GM18909 (cell line): ENCODE measurements around the gene B4GAT1.
A peak's percentile ranks its signal among the peaks of the same experiment; 100 is the strongest.
"Not testable (repeated sequence)": the region's sequence is repeated elsewhere in the genome, so short reads cannot be mapped to it uniquely, and the experiment has no call there.

Source experiments
- ATAC-seq: cut with Tn5 transposase; IDR thresholded peaks from one replicate; pipeline ENCODE4 v1.9.1; 2021; ENCODE audit warnings: mild to moderate bottlenecking; ENCODE audit not compliant: unreplicated experiment, poor library complexity

Gene B4GAT1

DNA sequence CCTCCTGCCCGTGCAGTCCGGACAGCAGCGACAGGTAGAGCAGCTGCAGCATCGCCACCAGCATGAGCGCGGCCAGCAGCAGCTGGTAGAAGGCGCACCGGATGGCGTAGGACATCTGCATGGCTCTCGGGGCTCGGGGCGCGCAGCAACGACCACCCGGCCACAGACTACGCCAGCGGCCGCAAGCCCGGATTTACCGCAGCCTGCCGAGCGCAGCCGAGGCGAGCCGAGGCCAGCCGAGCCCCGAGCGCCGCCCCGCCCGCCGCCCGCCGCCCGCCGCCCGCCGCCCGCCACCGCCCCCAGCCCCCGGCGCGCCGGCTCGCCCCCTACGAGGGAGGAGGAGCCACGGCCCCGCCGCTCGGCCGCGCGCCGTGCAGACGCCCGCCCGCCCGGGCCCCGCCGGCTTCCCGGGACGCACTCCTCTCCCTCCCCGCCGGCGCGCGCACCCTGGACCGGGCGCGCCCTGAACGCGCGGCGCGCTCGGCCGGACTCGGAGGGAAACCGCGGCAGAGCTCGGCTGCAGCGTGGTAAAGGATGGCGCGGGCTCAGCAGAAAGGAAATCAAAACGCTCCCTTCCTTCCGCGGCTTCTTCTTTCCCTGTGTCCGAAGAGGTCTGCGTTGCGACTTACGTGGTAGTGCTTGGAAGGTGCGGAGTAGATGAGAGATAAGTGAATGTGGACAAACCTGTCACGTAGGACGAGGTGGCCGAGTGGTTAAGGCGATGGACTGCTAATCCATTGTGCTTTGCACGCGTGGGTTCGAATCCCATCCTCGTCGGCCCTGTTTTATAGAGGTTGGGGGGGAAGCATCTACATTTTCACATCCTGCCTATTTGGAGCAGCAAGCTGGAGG, at the start of gene B4GAT1:
Gene B4GAT1 (minus strand): TSS at position 205 of the 852 bp plus-strand sequence. CDS start 84 bp downstream, at position 121.
- ATAC-seq: peak; percentile 49

DNA sequence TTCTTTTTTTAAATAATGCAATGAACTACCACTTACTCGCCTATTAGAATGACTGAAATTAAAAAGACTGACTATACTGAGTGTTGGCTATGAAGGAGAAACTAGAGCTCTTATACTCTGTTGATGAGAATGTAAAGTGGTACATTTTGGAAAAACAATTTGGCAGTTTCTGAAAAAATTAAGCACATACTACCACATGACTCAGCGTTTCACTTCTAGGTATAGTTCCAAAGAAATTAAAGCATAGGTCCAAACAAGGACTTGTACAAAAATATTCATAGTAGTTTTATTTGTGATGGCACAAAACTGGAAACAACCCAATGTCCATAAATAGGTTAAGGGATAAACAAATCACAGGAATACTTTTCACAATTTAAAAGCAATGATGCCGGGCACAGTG, 46.5 kb upstream of the B4GAT1 start:
- no peak for ATAC-seq

DNA sequence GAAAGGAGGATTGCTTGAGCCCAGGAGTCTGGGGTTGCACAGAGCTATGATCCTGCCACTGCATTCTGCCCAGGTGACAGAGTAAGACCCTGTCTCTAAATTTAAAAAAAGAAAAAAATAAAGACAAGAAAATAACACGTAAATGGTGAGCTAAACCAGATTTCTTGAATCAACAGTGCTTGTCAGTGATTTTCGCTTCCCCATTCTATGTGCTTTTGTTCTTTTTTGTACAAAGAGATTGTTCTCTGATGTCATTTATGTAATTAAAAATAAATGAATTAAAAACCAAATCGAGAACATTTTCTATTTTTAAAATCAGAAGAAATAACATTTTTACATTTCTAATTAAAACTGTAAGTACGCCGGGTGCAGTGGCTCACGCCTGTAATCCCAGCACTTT, 43.9 kb upstream of the B4GAT1 start:
- ATAC-seq: no peak

DNA sequence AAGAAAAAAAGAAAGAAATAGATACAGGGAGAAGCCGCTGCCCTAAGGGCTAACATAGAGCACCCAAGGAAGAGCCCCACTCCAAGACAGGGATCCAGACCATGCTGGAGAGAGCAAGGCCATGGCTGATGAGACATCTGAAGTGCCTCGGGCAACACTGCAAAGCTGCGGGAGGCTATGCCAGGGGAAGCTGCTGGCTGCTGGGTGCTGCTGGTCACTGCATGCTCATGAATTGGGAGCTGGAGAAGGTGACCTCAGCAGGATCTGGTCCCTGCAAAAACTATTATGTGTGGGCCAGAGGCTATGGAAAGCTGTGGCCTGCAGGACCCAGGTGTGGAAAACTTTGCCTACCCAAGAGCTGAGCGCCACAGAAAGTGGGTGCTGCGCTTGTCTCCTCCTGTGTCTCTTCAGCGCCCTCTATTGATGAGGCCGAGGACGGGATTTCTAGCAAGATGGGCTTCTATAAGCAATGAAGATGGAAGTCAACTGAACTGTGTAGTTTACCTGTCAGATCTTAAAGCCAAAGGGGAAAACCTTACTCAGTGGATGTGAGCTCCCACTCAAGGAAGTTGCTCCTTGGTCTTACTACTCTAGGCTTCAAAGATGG, 41.5 kb upstream of the B4GAT1 start:
- ATAC-seq: no peak

DNA sequence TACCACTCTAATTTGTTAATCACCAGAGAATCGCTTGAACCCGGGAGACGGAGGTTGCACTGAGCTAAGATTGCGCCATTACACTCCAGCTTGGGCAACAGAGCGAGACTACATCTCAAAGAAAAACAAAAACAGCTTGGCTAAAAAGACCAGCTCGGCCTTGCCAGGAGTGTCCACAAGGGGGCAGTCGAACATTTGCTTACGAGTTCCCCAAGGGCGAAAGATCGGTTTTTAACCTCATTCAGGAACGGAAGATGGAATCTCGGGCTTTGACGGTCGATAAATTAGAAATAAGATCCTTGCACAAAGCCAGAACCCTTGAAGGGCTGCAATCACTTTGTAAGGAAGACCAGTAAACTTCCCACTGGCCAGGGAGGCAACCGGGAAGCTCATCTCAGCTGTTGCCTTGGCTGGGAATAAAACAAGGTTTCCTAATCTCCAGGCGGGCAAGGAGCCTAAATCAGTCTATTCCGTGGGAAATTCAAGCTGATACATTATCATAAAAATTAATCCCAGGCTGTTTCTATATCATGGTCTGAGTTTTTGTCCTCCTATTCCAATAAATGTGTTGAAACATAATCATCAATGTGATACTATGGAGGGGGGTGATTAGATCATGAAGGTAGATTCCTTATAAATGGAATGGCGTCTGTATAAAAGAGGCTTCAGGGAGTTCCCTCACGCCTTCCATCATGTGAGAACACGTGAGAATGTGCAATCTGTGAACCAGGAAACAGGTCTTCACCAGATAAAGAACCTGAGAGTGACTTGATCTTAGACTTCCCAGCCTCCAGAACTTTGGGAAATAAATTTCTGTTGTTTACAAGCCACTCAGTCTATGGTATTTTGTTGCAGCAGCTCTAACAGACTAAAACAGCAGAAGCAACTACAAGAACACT, 39.0 kb upstream of the B4GAT1 start:
- ATAC-seq: no peak

DNA sequence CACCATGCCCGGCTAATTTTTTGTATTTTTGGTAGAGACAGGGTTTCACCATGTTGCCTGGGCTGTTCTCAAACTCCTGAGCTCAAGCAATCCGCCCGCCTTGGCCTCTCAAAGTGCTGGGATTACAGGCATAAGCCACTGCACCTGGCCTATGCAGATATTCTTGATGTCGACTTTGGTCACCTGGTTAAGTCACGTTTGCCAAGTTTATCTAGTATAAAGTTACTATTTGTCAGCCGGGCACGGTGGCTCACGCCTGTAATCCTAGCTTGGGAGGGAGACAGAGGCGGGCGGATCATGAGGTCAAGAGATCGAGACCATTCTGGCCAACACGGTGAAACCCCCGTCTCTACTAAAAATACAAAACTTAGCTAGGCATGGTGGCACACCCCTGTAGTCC, 36.9 kb upstream of the B4GAT1 start:
- not testable (repeated sequence) for ATAC-seq

DNA sequence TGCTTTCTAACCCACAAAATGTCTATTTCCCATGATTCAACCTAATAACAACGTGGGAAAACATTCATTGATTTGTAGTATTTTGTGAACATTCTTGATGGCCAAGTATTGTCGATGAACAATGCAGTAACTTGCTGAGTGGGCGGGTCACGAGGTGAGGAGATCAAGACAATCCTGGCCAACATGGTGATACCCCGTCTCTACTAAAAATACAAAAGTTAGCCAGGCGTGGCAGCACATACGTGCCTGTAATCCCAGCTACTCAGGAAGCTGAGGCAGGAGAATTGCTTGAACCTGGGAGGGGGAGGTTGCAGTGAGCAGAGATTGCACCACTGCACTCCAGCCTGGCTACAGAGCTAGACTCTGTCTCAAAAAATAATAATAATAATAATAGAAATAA, 32.8 kb upstream of the B4GAT1 start:
- ATAC-seq: not testable (repeated sequence)

DNA sequence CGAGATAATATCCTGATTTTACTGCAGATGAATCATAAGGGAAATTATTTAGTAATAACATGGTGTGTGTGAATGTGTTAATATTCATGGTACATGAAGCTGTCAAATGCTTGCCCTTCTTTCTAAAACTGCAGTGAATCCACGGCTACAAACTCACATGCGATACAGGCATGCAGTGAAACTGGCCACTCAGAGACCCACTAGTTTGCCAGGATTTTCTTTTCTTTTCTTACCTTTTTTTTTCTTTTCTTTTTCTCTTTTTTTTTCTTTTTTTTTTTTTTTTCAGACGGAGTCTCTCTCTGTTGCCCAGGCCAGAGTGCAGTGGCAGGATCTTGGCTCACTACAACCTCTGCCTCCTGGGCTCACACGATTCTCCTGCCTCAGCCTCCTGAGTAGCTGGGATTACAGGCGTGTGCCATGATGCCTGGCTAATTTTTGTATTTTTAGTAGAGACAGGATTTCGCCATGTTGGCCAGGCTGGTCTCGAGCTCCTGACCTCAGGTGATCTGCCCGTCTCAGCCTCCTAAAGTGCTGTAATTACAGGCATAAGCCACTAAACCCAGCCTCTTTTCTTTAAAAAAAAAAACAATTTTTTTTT, 26.4 kb upstream of the B4GAT1 start:
- ATAC-seq: not testable (repeated sequence)

DNA sequence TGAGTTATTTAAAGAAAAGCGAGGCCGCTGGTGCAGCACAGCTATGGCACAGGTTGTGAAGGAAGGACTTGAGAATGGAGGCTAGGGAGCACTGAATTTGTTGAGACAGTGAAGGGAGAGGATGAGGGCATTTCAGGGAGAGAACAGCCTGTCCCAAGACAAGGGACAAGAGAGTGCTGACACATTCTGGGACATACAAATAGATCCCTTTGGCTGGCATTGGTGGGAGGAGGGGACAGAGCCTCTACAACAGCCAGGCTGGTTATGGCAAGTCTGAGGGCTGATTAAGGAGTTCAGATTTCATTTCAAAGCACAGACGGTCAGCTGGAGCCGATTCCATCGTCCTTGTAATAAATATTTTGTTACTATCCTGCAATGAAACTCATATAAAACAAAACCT, 25.8 kb upstream of the B4GAT1 start:
- ATAC-seq: no peak

DNA sequence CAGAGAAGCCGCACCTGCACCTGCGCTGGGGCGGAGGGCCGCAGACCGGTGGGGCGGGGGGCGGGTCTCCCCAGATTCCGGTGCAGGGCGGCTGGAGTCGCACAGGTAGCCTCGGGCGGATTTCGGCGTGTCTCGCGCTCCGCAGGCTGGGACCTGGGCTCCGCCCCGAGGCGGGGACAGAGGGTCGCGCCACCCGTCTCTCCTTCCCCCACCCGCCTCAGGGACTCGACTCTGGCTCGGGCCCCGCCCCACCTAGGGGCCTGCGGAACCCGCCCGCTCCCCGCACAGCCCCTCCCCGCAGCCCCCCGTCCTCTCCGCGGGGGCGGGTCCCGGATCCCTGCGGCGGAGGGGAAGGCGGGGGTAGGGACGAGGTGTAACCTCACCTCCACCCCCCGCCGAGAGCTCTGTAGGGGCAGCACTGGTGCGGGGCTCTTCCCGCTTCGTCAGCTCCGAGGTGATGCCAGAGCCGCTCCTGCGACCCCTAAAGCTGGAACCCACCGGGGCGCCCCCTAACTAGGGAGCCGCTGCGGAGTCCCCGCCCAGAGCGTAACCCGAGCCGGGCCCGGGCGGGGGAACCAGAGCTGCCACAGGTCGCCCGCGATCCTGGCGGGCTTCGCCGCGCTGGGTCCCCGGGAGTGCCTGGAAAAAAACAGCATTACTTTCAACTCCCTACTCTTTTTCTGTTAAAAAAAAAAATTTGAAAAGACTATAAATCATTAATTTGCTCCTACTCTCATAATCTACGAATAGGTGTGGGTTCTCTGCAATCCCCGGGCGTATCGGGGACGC, 24.4 kb upstream of the B4GAT1 start, which contains the start of gene SLC29A2:
Gene SLC29A2 (minus strand): TSS at position 134 of the 789 bp plus-strand sequence. CDS start 169 bp downstream, outside the sequence.
- ATAC-seq: peak; percentile 74

DNA sequence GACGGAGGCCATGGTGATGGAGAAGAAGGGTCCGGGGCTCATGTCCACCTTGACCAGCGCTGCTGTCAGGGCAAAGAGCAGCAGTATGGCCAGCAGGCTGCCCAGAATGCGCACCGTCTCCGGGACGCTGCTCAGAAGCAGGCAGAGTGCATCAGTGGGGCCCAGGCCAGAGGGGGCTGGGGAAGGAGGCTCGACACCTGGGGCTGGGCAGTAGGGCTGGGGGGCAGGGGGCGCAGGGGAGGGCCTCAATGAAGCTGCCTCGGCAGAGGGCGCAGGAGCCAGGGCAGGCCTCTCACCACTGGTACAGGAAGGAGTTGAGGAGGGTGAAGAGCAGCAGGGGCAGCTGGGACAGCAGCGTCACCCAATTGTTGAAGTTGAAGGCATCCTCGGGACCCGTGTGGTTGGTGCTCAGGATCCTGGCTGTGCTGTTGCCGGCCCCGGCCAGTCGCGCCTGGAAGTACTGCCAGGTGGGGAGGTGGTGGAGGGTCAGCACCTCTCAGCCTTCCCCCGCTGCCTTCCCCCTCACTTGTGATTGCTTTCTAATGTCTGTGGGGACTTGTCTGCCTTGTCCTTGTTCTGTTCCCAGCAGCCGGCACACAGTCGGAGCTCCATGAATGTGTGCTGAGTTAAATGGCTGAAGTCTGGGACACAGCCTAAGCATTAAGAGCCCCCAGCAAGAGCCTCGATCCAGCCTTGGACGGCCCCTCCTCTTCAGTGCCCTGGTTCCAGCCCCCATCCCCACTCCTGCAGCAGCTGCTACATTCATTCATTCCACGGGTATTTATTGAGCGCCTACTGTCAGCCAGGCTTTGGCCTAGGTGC, 21.9 kb upstream of the B4GAT1 start:
- no peak for ATAC-seq

DNA sequence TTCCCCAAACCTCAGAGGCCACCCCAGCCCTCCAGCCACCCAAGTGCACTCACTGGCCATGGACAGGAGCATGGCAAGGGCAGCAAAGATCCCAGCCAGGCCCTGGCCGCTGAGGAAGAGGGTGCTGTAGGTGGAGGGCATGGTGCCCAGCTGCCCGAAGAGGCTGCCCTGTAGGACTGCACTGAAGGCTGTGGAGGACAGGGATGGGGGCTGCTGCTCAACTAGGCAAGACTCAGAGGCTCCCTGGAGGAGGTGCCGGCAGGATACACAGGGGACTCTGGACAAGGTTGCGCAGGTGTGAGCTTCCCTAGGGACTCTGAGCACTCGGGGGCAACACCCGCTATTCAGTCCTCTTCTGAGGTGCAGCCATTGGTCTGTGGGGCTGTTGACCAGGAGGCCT, 21.1 kb upstream of the B4GAT1 start:
- ATAC-seq: no peak

DNA sequence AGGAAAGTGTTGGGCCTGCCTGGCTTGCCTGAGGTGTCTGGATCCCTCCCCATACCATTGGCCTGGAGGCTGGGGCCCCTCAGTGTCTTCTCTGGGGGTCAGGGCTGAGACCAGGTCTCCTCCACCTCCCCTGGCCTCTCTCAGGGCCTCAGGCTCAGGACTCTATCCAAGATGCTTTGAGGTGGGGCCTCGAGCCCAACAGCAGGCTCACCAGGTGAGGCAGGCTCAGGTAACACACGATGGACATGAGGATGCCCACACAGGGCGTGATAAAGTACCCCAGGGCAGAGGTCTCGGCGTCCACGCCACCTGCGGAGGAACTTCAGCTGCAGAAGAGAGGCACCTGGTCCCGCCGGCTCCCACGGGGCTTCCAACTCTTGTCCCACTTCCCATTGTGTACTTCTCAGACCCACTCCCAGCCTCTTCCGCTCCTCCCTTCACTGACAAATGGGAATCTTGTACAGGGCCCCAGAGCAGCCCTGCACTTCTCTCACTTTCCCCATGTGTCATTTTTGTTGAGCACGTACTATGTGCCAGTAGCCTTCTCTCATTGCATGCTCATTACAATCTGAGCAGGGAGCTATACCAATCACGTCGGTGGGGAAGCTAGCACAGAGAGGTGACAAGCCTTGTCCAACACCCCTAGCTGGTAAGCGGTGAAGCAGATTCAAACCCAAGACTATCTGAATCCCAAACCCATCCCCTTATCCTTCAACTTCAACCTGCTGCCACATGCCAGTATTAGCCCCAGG, 20.3 kb upstream of the B4GAT1 start:
- no peak for ATAC-seq

DNA sequence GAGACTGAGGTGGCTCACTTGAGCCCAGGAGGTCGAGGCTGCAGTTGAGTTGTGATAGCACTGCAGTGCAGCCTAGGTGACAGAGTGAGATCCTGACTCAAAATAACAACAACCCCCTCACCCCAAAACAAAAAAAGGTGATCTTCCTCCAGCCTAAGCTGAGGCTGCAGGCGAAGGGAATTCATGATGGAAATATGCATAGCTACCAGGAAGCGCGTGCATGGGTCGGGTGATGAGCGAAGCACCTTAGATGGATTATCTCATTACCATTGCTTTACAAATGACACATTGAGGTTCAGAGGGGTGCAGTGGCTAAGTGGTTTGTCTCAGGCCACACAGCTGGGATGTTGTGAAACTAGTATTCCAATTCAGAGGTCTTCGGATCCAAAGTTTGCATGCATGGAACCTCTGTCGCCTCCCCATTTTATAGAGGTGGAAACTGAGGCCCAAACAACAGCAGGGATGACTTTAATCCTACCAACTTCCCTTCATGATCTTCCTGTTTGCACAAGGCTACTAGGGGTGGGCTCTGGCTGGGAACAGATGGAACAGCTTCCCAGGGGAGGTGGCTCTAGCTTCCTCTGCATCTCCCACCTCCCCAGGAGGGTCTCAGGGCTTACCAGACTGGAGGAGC, 19.5 kb upstream of the B4GAT1 start:
- ATAC-seq: no peak

DNA sequence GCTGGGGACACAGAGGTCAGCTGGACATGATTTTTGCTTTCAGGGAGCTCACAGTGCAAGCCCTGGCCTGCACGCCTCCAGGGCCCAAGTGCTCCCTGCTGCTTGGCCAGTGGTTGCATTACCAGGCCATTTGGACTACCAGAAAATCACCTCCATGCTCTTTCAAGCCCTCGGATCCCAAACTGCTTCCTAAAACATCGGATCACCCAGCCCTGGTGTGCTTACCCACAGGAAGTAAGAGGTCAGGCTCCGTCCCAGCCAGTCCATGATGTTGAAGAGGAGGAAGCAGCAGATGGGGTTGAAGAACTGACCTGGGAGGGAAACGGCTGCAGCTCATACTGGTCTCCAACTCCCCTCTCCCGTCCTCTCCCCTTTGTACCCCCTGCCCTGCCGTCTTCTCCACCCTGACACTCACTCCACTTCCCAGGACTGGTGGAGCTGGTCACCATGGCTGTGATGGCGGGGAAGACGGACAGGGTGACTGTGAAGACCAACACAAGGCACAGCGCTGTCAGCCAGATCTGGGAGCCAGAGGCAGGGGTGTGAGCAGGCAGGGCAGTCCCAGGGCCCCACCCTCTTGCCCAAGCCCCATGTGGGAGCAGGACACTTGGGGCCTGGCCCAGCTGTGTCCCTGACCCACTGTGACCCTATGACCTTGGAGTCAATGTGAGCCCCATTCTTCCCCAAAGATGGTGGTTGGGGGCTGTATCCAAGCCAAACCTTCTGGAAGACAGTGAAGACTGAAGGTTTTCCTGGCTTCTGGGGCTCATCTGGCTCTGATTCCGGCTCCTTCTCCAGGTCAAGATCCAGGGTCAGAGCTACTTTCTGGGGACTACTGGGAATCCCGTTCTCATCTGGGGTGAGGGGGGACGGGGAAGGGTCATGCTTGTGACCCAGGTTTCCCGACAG, 18.5 kb upstream of the B4GAT1 start:
- ATAC-seq: no peak

DNA sequence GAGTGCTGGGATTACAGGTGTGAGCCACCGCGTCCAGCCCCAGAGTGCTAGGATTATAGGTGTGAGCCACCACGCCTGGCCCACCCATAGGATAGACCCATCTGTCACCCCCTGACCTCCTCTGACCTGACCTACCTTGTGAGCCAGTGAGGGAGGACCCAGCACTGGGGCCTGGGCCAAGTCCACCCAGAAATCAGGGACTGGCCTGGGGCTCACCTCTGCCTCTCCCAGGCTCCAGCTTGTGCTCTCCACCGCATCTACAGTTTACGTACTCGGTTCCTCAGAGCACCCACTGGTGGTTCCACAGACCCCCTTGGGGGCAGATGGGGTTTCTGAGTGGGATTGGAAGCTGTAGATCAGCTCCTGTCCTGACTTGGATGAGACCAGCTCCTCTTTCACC, 17.7 kb upstream of the B4GAT1 start:
- ATAC-seq: no peak
